Psoas muscle (tissue), 8 donors: Measurements from ENCODE around the gene RYK. TPM values are rescaled to one million over a fixed set of nuclear protein-coding genes. Genes with fewer than 3 reads are reported as not detected.

ENCODE experiments used
- ATAC-seq, 4 donors: fragments of 200-7000 bp; cut with Tn5 transposase; one replicate each; pipeline ENCODE4 v1.9.1; 2020; ENCODE audit warnings: moderate library complexity in 3 of 4, mild to moderate bottlenecking in 2 of 4
- DNase-seq, 2 donors: peaks; one replicate each; pipeline ENCODE4 v3.0.0-alpha.2; 2020
- H3K27ac ChIP-seq: fragments of 200-600 bp; one replicate; pipeline ENCODE4 v1.8.0; 2022
- H3K27me3 ChIP-seq, 3 donors: fragments of 200-600 bp in 1 of 3; one replicate each; pipeline versions ENCODE4 v1.6.1 to v1.8.0; 2013 to 2022; ENCODE audit warnings: low read length in 2 of 3, mild to moderate bottlenecking in 2 of 3, moderate library complexity in 1 of 3; ENCODE audit not compliant: insufficient read depth in 3 of 3
- H3K36me3 ChIP-seq, 2 donors: fragments of 200-600 bp in 1 of 2; one replicate each; pipeline versions ENCODE4 v1.6.1 to v1.8.0; 2013 to 2022; ENCODE audit warnings: low read depth in 1 of 2, mild to moderate bottlenecking in 1 of 2, moderate library complexity in 1 of 2; ENCODE audit not compliant: insufficient read depth in 1 of 2
- H3K4me1 ChIP-seq: fragments of 200-600 bp; one replicate; pipeline ENCODE4 v1.8.0; 2022
- H3K4me3 ChIP-seq: fragments of 200-600 bp; one replicate; pipeline ENCODE4 v1.8.0; 2022; ENCODE audit warnings: mild to moderate bottlenecking
- H3K9me3 ChIP-seq: fragments of 200-600 bp; one replicate; pipeline ENCODE4 v1.8.0; 2022
- CTCF ChIP-seq: fragments of 200-600 bp; IDR thresholded peaks from one replicate; pipeline ENCODE4 v1.8.0; 2022; ENCODE audit warnings: antibody characterized with exemption
- WGBS, 3 donors: extraction: QIAGEN DNeasy Blood & Tissue Kit; methylation state at CpG; one replicate each; pipeline versions ENCODE4 v1.1.6 to v1.1.7; 2013; 5-methylcytosine and 5-hydroxymethylcytosine counted together
- intact Hi-C, 2 donors: fragments of 100-400 bp; cut with DNase I; formaldehyde crosslinking; loops; one replicate each; pipeline versions ENCODE4 v1.11.0 to v1.14.2; 2022
- polyA plus RNA-seq, 3 donors: library from polyadenylated mRNA; stranded (reverse); fragments of 200-250 nt; gene quantifications; one replicate each; pipeline ENCODE4 v1.2.3, GENCODE V29; 2013
- total RNA-seq, 4 donors: library from RNA; stranded (reverse); fragmentation: NEBNext Ultra II Directional in 2 of 4; extraction: Animal tissue kit (Norgen Biotek cat#: 25700) in 2 of 4; gene quantifications; one replicate each; pipeline versions ENCODE4 v1.2.1 to v1.2.4, GENCODE V29; 2021 to 2023
- donor health status: healthy with polysubstance abuse.
- donor health status: DM: no; HTN: no; CAD: no; lungs with moderate emphysema.
- donor health status: Bipolar disorder and iron deficiency.
- donor health status: healthy.
- donor health status: DM: yes; HTN: yes; CAD: no.
- donor health status: DM: no; HTN: no; CAD: no.
- donor health status: DM: no; HTN: no; CAD: no.
- donor health status: DM: yes; HTN: yes; CAD: no.

Gene RYK
- total and polyA plus RNA-seq, 7 donors: 19.7 to 35.4 (median 25.8) TPM

GRCh38 chr3:134251731-134252391 is 1.2 kb upstream of the RYK start:
- Histone ChIP-seq H3K27ac (peak overlapping the region; percentile 33), H3K4me1 (peaks cover 16% of the 10 kb centered on the region), H3K4me3 (no peak overlapping the region), H3K36me3 (no peaks in the 10 kb centered on the region), H3K9me3 (no peaks in the 10 kb centered on the region), H3K27me3 (no peaks in the 10 kb centered on the region)
- DNase-seq (peak in 1 of 2 donors; percentile 58), ATAC-seq (no peak)
- no peak for TF ChIP-seq CTCF
- WGBS, 3 donors: 71 to 73% (median 72%) methylated on average over 22 of the region's 22 CpGs
- intact Hi-C loops: no loop called here

DNA sequence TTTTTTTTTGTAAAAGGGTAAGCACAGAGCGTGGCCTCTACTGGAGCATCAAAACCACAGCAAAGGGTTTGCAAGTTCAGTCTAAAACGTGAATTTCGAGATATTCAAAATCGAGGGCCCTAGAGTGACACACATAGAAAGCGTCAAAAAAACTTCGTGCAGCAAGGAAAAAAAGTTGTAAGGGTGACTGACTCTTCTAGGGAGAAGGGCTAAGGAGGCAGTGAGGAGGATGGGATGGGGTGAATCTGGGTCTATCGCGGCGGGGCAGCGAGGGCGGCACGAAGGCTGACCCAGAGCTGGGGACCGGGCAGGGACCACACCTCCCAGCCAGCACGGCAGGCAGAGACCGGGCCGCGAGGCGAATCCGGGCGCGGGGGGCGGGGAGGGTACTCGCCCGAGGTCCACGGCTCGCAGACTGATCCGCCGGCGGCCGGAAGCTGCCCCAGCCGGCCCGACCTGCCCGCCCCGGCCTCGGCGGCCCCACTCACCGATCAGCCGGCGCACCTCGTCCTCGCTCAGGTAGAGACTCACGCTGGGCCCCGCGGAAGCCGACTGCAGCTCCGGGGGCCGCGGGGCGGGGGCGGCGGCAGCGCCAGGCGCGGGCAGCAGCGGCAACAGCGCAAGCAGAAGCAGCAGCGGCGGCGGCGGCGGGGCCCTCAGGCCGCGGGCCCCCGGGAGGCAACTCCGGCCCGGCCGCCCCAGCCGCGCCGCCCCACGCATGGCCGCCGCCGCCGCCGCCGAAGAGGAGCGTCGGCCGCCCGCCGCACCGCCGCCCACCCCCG is 533 bp downstream of the RYK start:
- no peak for TF ChIP-seq CTCF
- WGBS, 3 donors: 0 to 1% (median 1%) methylated on average over 18 to 84 of the region's 85 CpGs

GRCh38 chr3:134249296-134249841 is 1.3 kb downstream of the RYK start:
- H3K36me3 ChIP-seq: no peaks in the 10 kb centered on the region
- no peaks in the 10 kb centered on the region for H3K9me3 ChIP-seq
- no peaks in the 10 kb centered on the region for H3K27me3 ChIP-seq
- 7 to 18% (median 14%) methylated on average over 4 of the region's 4 CpGs for WGBS, 3 donors
- intact Hi-C loops: no loop called here
- ATAC-seq: no peak
- peak overlapping the region; percentile 40 for H3K27ac ChIP-seq
- peaks cover 28% of the 10 kb centered on the region for H3K4me1 ChIP-seq
- peak overlapping the region; percentile 87 for H3K4me3 ChIP-seq
- DNase-seq: no peak
- TF ChIP-seq CTCF: no peak

More for the DNA sequence above, 533 bp downstream of the RYK start:
- intact Hi-C loops: no loop called here
- H3K4me1 ChIP-seq: peaks cover 28% of the 10 kb centered on the region
- H3K4me3 ChIP-seq: peak overlapping the region; percentile 87
- H3K27ac ChIP-seq: peak overlapping the region; percentile 95
- H3K27me3 ChIP-seq: no peaks in the 10 kb centered on the region
- ATAC-seq (peak; percentile 57 to 75 (median 64)), DNase-seq (peak; percentile 66 to 78)
- no peaks in the 10 kb centered on the region for H3K9me3 ChIP-seq
- H3K36me3 ChIP-seq: no peaks in the 10 kb centered on the region

DNA sequence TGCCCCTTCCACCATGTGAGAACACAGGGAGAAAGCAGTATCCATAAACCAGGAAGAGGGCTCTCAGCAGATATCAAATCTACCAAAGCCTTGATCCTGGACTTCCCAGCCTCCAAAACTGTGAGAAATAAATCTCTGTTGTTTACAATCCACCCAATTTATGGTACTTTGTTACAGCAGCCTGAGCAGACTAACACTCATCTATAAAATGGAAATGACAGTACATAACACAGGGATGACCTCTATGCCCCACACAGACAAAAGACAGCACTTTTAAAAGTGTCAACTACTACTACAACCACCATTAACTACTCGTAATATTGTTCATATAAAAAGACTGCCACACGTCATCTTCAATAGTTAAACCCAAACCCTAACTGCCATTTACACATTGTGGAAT is 5.7 kb downstream of the RYK start:
- Histone ChIP-seq H3K27me3 (no peaks in the 10 kb centered on the region), H3K4me3 (no peak overlapping the region), H3K36me3 (no peaks in the 10 kb centered on the region), H3K9me3 (no peaks in the 10 kb centered on the region), H3K4me1 (peaks cover 32% of the 10 kb centered on the region), H3K27ac (no peak overlapping the region)
- no peak for TF ChIP-seq CTCF
- 91 to 96% (median 95%) methylated on average over 2 of the region's 2 CpGs for WGBS, 3 donors
- intact Hi-C loops: no loop called here
- DNase-seq (no peak), ATAC-seq (no peak)
